CD1c-positive myeloid dendritic cell (primary cell): ENCODE data around the gene PYGO2.
A peak's percentile ranks its signal among the peaks of the same experiment; 100 is the strongest.

Experiments used
- DNase-seq: peaks from one replicate; pipeline ENCODE4 v3.0.0-alpha.2; 2016; ENCODE audit errors: extremely low spot score

The PYGO2 gene

GRCh38 chr1:154943649-154944400 lies 17.8 kb downstream of the PYGO2 start:
- DNase-seq: peak; percentile 51

GRCh38 chr1:154941333-154942013 lies 20.1 kb downstream of the PYGO2 start:
- DNase-seq: no peak

- no peak for DNase-seq
Observed at GRCh38 chr1:154940651-154941194, 20.9 kb downstream of the PYGO2 start.

DNA sequence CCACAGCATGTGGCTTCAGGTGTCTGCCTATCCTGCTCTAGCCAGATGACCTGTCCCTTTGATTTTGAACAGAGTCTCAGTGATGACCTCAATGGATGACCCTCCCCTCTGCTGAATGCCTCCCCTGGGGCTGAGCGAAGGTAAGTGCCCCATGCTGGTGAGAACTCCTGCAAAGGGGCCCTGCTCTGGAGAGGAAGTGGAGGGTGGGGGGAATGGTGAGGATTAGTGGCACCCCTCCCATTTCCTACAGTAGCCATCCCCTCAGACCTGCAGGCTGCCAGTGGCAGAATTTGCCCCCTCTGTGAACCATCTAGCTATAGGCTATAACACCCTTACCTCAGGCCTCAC lies 21.4 kb downstream of the PYGO2 start:
- no peak for DNase-seq

- DNase-seq: no peak
Observed at GRCh38 chr1:154938604-154939399, 22.8 kb downstream of the PYGO2 start.

DNA sequence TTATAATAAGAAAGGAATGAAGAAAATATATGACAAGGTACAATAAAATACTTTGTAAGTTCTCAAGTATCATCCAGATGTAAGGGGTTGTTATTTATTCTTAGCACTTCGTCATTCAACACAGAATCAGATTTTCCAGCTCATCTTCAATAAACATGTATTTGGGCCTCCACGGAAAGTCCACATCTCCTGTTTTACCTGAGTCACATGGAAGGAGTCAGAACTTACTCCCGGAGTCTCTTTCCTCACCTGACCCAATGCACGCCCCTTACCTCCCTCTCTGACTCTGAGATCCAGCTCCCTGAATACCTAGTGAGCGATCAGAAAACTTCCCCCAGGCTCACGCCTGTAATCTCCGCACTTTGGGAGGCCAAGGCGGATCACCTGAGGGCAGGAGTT lies 23.6 kb downstream of the PYGO2 start:
- DNase-seq: no peak

- DNase-seq: peak; percentile 96
Observed at GRCh38 chr1:154937085-154937987, 24.2 kb downstream of the PYGO2 start.

DNA sequence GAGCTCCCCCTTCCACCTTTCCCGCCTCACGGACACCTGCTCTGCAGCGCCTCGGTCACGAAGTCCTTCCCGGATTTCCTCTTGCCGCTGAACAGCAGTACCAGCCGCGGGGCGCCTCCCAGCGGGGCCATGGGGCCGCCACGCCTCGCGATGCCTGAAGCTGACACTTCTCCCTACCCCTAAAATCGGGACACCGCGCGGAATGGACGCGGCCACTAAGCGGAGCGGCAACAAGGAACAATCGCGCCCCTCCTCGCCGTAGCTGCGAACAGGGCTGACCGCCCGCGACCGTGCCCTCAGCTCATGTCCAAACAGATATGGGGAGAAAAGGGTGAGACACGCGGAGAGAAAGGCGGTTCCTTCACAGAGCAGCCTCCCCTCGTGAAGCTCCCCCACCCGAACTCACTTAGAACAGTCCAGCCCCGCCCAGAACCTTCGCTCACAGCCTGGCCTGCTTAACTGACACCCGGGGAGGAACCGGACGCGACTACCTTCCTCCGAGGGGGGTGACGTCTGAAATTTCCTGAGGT lies 25.0 kb downstream of the PYGO2 start, which contains the start of gene PMVK:
Gene PMVK (minus strand): TSS at position 165 of the 530 bp plus-strand sequence. CDS start 34 bp downstream, at position 131.
- DNase-seq: peak; percentile 96

DNA sequence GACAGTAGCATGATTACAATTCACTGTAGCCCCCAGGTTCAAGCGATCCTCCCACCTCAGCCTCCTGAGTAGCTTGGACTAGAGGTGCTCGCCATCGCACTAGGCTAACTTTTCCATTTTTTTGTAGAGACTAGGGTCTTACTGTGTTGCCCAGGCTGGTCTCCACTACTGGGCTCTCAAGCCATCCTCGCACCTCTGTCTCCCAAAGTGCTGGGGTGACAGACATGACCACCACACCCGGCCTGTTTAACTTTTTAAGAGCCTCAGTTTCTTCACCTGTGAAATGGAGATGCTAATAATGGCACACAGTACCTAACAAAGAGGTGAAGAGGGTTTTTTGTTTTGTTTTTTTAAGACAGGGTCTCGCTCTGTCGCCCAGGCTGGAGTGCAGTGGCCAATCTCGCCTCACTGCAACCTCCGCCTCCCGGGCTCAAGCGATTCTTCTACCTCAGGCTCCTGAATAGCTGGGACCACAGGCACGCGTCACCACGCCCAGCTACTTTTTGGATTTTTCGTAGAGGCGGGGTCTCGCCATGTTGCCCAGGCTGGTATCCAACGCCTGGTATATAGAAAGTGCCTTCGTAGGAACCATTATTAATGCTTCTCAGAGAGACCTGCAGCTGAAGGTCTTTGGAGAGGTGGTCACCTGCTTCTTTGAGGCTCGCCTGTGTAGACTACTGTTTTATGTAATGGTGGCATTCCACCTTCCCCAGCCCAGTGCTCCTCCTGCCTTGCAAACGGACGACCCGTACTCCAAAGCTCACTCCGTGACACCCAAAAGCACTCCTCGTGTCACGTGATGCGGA lies 25.6 kb downstream of the PYGO2 start:
- DNase-seq: no peak

DNA sequence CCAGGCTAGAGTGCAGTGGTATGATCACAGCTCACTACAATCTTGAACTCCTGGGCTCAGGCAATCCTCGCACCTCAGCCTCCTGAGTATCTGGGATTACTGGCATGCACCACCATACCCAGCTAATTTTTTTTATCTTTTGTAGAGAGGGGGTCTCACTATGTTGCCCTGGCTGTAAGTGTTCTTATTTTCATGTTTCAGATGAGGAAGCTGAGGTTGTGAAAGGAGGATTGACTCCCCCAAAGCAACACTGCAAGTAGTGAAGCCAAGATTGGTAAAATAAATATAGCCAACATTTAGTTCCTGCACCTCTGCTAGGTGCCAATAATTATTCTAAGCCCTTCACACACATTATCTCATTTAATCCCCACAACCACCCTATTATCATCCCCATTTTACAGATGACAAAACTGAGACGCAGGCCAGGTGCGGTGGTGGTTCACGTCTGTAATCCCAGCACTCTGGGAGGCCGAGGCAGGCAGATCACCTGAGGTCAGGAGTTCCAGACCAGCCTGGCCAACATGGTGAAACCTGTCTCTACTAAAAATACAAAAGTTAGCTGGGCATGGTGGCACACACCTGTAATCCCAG lies 27.1 kb downstream of the PYGO2 start:
- no peak for DNase-seq

GRCh38 chr1:154931940-154932487 lies 29.6 kb downstream of the PYGO2 start:
- no peak for DNase-seq

DNA sequence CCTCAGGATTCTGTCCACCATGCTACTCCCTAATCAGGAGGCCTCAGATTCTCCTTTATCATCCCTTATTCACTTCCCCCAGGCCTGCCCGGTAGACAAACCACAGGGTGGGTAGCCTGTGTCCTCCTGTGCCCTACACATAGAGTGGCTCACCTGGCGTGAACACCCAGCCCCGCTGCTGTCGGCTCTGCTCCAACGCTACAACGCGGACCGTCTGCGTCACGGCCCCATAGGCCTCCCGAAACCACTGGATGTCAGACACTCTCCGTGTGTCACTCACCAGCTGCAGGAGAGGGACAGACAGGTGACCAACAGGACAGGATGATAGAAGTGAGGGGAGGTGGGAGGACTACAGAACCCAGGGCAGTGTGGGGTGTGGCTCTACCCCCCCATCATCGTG lies 35.4 kb downstream of the PYGO2 start:
- no peak for DNase-seq

DNA sequence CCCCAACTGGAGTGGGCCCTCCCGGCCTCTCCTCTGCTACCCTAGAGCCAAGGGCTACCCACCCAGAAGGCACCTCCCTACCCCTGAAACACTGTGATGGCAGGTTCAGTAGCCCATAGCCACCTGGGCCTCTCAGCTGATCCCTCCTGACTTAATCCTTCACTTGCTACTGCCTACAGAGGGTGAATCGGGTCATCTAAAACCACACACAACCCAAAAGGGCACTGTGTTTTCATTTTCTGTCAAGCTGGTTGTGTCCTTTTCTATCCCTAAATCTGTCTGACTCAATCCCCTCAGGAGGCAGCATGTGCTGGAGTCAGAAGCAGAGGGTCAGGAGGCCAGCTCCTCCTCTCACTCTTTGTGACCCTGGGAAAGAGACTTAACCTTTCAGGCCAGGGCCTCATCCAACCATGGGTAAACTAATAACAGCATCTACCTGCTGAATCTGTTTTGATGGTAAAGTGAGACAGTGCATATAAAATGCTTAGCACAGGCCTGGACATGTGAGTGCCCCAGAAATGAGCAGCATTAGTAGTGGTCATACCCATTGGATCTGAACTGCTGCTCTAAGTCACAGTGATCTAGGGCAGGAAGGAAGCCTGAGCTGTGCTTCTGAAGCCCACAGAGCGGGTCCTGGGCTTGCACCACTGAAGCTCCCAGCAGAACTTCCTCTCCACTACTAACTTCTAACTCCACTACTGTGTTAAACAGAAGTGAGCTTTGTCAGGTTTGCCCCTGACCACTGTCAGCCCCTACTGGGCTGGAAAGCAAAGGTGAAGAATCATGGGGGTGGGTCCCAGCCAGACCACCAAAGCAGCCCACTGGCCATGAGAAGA lies 36.0 kb downstream of the PYGO2 start:
- no peak for DNase-seq

GRCh38 chr1:154923695-154924094 lies 37.9 kb downstream of the PYGO2 start:
- no peak for DNase-seq

GRCh38 chr1:154913273-154913672 lies 48.3 kb downstream of the PYGO2 start:
- DNase-seq: no peak

GRCh38 chr1:154912755-154913154 lies 48.8 kb downstream of the PYGO2 start:
- no peak for DNase-seq

DNA sequence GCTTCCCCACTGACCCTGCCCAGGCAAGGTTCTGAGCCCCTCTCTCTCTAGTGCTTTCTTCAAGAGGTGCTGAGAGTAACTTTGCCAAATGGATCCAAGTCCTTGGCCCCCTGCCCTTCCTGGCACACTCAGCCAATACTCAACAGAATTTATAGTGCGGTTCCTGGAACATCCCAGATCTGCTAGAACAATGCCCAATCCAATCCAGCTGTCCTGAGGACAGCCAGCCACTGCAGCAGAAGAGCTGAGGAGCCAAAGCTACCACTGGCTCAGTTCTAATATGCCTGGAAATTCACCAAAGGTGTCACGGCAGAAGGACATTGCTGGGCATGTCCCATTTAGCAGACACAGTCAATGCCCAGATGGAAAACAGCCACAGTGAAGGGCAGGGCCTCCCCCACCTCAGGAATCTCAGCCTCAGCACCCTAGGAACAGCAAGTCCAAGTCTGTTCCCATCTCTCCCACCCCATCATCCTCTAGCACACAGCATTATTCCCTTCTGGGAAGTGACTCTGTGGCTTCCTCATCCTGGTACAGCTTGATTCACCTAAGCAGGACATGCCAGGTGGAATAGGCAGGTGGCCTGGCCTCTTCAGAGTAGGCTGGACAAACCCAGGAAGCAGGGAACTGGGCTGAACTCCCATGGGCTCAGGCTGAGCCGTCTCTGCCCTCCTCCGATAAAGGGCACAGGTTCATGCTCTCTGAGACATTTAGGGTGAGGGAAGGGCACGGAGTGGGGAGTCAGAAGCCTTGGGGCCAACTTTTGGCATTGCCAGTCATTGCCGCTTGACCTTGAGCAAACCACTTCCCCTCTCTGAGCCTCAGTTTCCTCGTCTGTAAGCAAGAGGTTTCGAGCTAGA lies 49.7 kb downstream of the PYGO2 start:
- DNase-seq: no peak

DNA sequence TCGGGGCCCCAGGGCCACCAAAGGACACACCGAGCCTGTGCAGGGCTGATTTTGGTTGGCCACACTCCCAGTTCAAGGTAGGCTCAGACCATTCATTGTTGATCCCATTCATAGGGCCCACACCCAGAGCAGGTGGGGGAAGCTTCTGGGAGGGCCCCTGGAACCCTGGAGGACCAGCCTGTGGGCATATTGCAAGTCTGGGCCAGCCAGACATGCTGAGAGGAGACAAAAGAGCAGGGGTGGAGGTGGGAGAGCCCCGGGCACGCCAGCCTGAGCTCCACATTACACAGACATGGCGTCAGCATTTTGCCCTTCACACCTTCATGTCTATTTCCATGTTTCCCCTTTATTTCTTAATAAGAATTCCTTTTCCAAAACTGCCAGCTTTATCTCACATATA lies 50.7 kb downstream of the PYGO2 start:
- DNase-seq: no peak
